ENCODE measurements around the gene CD276. TPM values are rescaled to one million over a fixed set of nuclear protein-coding genes. Genes with fewer than 3 reads are reported as not detected.
A peak's percentile ranks its signal among the peaks of the same experiment; 100 is the strongest.
"Not testable (repeated sequence)": the region's sequence is repeated elsewhere in the genome, so short reads cannot be mapped to it uniquely, and the experiment has no call there.

The CD276 gene
- total and polyA plus RNA-seq, 3 experiments from 2014 or later, result 1.9 to 2.4 TPM; not detected in 1

GRCh38 chr15:73727330-73727976 lies 43.3 kb downstream of the CD276 start:
- Histone ChIP-seq H3K4me1 (ENCODE audit: insufficient read depth, low read length) (no peaks in the 10 kb centered on the region), H3K36me3 (ENCODE audit: insufficient read depth, low read length) (no peaks in the 10 kb centered on the region), H3K27ac (ENCODE audit: low read depth, low read length) (no peak overlapping the region), H3K9me3 (ENCODE audit: low read length) (no peaks in the 10 kb centered on the region), H3K27me3 (ENCODE audit: insufficient read depth, low read length, poor library complexity, severe bottlenecking) (no peaks in the 10 kb centered on the region), H3K4me3 (ENCODE audit: low read length) (no peak overlapping the region)
- CTCF ChIA-PET, result no interaction called here
- H3K27me3 Mint-ChIP-seq, result peaks cover 10 to 24% of the 10 kb centered on the region in 2 donors
- H3K27ac Mint-ChIP-seq, result peak overlapping the region in 1 of 8 donors; percentile 36
- POLR2A ChIA-PET, result no interaction called here
- no peak overlapping the region for H3K4me3 Mint-ChIP-seq
- no peaks in the 10 kb centered on the region for H3K36me3 Mint-ChIP-seq
- peaks cover 0 to 2% (median 0%) of the 10 kb centered on the region in 5 donors for H3K9me3 Mint-ChIP-seq
- H3K4me1 Mint-ChIP-seq, result no peaks in the 10 kb centered on the region
- no peak for DNase-seq

DNA sequence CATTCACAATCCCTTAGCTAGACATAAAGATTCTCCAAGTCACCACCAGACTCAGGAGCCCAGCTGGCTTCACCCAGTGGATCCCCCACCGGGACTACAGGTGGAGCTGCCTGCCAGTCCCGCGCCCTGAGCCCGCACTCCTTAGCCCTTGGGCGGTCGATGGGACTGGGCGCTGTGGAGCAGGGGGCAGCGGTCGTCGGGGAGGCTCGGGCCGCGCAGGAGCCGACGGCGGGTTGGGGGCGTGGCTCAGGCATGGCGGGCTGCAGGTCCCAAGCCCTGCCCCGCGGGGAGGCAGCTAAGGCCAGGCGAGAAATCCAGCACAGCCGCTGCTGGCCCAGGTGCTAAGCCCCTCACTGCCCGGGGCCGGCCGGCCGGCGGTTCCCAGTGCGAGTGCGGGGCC lies 47.9 kb downstream of the CD276 start:
- CTCF ChIA-PET, result not testable (repeated sequence)

GRCh38 chr15:73732930-73733329 lies 48.7 kb downstream of the CD276 start:
- Mint-ChIP-seq H3K4me1 (no peaks in the 10 kb centered on the region), H3K9me3 (peaks cover 0 to 2% (median 0%) of the 10 kb centered on the region in 5 donors), H3K4me3 (no peak overlapping the region), H3K36me3 (no peaks in the 10 kb centered on the region), H3K27ac (no peak overlapping the region), H3K27me3 (peaks cover 15 to 19% of the 10 kb centered on the region in 2 donors)
- no peak for DNase-seq
- H3K4me1 ChIP-seq (ENCODE audit: insufficient read depth, low read length), result no peaks in the 10 kb centered on the region
- POLR2A ChIA-PET, result no interaction called here
- H3K36me3 ChIP-seq (ENCODE audit: insufficient read depth, low read length), result no peaks in the 10 kb centered on the region
- no peak overlapping the region for H3K4me3 ChIP-seq (ENCODE audit: low read length)
- H3K9me3 ChIP-seq (ENCODE audit: low read length), result no peaks in the 10 kb centered on the region
- no peak overlapping the region for H3K27ac ChIP-seq (ENCODE audit: low read depth, low read length)
- CTCF ChIA-PET, result no interaction called here
- no peaks in the 10 kb centered on the region for H3K27me3 ChIP-seq (ENCODE audit: insufficient read depth, low read length, poor library complexity, severe bottlenecking)

More for the DNA sequence above, 47.9 kb downstream of the CD276 start:
- H3K4me3 Mint-ChIP-seq; DNase-seq; H3K27me3 ChIP-seq (ENCODE audit: insufficient read depth, low read length, poor library complexity, severe bottlenecking); H3K9me3 ChIP-seq (ENCODE audit: low read length); H3K4me3 ChIP-seq (ENCODE audit: low read length); H3K36me3 Mint-ChIP-seq; H3K9me3 Mint-ChIP-seq; H3K27ac Mint-ChIP-seq; H3K36me3 ChIP-seq (ENCODE audit: insufficient read depth, low read length); H3K4me1 ChIP-seq (ENCODE audit: insufficient read depth, low read length); H3K27ac ChIP-seq (ENCODE audit: low read depth, low read length); H3K4me1 Mint-ChIP-seq; POLR2A ChIA-PET: not testable (repeated sequence)
- H3K27me3 Mint-ChIP-seq, result peaks cover 15 to 17% of the 10 kb centered on the region in 2 donors

DNA sequence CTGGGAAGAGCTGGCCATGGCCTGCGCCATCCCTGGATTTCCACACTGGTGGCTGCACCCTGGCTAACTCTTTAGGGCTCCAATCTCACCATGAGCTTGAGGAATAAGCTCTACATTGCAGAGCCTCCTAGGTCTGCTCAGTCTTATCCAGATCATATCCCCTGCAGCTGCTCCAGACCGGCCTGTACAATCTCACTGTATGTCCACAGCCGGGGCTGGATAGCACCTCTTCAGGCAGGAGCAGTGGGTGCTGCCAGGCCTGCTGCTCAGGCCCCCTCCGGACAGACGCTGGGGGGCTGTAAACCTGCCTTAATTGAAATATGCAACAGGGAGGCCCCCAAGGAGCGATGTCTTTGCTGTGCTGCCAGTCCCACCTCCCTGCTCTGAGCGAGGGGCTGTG lies 53.4 kb downstream of the CD276 start:
- H3K4me3 Mint-ChIP-seq, result no peak overlapping the region
- H3K27ac Mint-ChIP-seq, result no peak overlapping the region
- no peak overlapping the region for H3K4me3 ChIP-seq (ENCODE audit: low read length)
- H3K36me3 ChIP-seq (ENCODE audit: insufficient read depth, low read length), result no peaks in the 10 kb centered on the region
- H3K4me1 Mint-ChIP-seq, result no peaks in the 10 kb centered on the region
- H3K9me3 ChIP-seq (ENCODE audit: low read length), result no peaks in the 10 kb centered on the region
- H3K27me3 ChIP-seq (ENCODE audit: insufficient read depth, low read length, poor library complexity, severe bottlenecking), result no peaks in the 10 kb centered on the region
- no peak for DNase-seq
- H3K4me1 ChIP-seq (ENCODE audit: insufficient read depth, low read length), result no peaks in the 10 kb centered on the region
- no peaks in the 10 kb centered on the region for H3K36me3 Mint-ChIP-seq
- ChIA-PET CTCF (no interaction called here), POLR2A (no interaction called here)
- H3K27ac ChIP-seq (ENCODE audit: low read depth, low read length), result no peak overlapping the region
- peaks cover 18 to 34% of the 10 kb centered on the region in 2 donors for H3K27me3 Mint-ChIP-seq
- no peaks in the 10 kb centered on the region for H3K9me3 Mint-ChIP-seq

DNA sequence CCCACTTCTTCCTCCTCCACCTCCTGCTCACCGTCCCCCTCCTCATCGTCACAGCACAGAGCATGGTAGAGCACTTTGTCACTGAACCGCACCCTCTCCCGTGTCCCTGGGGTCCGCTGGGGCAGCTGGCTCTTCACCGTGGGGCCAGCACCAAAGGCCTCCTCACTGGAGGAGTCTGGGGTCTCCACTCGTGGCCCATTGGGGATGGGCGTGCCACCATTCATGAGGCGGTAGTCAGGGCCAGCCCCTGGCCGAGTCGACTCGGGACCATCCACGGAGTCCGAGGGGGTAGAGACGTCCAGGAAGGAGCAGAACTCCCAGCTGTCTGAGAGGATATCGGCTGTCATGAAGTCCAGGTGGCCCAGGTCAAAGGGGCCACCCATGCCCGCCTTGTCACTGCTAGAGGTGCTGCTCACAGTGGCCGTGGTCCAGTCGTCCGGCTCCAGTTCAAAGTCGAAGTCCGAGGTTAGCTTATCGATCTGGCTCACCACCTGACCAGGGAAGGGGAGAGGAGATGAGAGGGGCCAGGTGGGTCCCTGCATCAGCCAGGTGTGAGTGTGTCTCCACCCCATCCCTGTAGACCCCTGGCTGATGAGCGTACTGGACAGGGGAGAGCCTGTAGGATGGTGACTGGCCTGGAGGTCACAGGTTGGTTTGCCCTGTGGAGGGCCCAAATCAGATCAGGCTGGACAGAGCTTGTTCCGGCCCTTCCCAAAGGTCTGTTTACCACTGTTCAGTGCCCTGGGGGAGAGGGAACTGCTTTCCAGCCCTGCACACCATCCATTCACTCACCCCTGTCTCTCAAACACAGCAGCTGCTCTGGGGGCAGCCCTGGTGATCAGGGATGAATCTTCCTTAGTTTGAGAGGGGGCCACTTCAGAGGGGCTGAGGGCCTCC lies 56.2 kb downstream of the CD276 start:
- Histone ChIP-seq H3K27ac (ENCODE audit: low read depth, low read length) (no peak overlapping the region), H3K4me1 (ENCODE audit: insufficient read depth, low read length) (no peaks in the 10 kb centered on the region), H3K4me3 (ENCODE audit: low read length) (no peak overlapping the region), H3K9me3 (ENCODE audit: low read length) (no peaks in the 10 kb centered on the region), H3K36me3 (ENCODE audit: insufficient read depth, low read length) (no peaks in the 10 kb centered on the region), H3K27me3 (ENCODE audit: insufficient read depth, low read length, poor library complexity, severe bottlenecking) (no peaks in the 10 kb centered on the region)
- Mint-ChIP-seq H3K4me1 (no peaks in the 10 kb centered on the region), H3K9me3 (no peaks in the 10 kb centered on the region), H3K27ac (no peak overlapping the region), H3K4me3 (no peak overlapping the region), H3K27me3 (peaks cover 12 to 30% of the 10 kb centered on the region in 2 donors), H3K36me3 (no peaks in the 10 kb centered on the region)
- ChIA-PET POLR2A (no interaction called here), CTCF (no interaction called here)
- no peak for DNase-seq

DNA sequence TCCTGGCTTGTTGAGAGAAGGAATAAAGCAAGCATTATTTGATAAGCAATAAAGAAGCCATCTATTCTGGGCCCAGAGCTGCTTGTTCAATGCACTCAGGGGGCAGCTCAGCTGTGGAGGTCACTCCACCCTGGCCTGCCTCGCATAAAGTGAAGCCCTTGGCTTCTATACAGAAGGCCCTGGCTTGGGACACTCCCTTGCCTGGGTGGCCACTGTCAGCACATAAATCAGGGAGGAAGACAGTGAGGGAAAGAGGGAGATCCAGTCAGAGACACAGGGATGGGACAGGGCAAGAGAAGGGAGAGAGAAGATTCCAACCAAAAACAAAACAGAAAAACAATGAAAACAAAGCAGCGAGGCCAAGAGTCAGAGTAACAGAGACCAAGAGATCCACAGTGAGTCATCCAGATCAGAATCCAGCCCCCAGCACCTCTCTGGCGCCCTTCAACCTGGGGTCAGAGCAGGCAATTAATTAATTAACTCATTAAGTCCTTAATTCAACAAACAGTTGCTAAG lies 57.2 kb downstream of the CD276 start:
- Histone ChIP-seq H3K9me3 (ENCODE audit: low read length) (no peaks in the 10 kb centered on the region), H3K4me3 (ENCODE audit: low read length) (no peak overlapping the region), H3K27me3 (ENCODE audit: insufficient read depth, low read length, poor library complexity, severe bottlenecking) (no peaks in the 10 kb centered on the region), H3K27ac (ENCODE audit: low read depth, low read length) (no peak overlapping the region), H3K4me1 (ENCODE audit: insufficient read depth, low read length) (no peaks in the 10 kb centered on the region), H3K36me3 (ENCODE audit: insufficient read depth, low read length) (no peaks in the 10 kb centered on the region)
- POLR2A ChIA-PET, result no interaction called here
- Mint-ChIP-seq H3K9me3 (no peaks in the 10 kb centered on the region), H3K27me3 (peaks cover 9 to 30% of the 10 kb centered on the region in 2 donors), H3K36me3 (no peaks in the 10 kb centered on the region), H3K27ac (no peak overlapping the region), H3K4me3 (no peak overlapping the region), H3K4me1 (no peaks in the 10 kb centered on the region)
- no peak for DNase-seq
- CTCF ChIA-PET, result no interaction called here

DNA sequence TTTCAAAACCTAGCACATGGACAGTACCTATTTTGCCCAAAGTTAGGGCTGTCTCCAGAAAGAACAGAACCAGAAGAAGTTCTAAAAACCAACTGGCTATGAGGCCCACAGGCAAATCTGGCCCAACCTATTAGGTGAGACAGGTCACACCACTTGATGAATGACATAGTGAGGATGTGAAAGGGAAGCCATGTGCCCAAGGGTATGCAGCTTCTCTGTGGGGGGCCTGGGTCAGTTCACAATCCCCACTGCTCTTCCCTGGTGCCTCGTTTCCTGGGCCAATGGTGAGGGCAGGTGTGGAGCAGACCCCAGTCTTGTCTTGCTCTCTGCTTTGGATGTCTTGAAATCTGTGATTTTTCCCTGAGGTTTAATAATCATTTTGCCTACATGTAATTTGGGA lies 60.1 kb downstream of the CD276 start:
- H3K4me1 Mint-ChIP-seq, result no peaks in the 10 kb centered on the region
- no peaks in the 10 kb centered on the region for H3K4me1 ChIP-seq (ENCODE audit: insufficient read depth, low read length)
- CTCF ChIA-PET, result no interaction called here

GRCh38 chr15:73745073-73745472 lies 60.9 kb downstream of the CD276 start:
- H3K4me3 ChIP-seq (ENCODE audit: low read length), result no peak overlapping the region
- Mint-ChIP-seq H3K27ac (no peak overlapping the region), H3K27me3 (peaks cover 29 to 48% of the 10 kb centered on the region in 2 donors), H3K36me3 (no peaks in the 10 kb centered on the region), H3K9me3 (no peaks in the 10 kb centered on the region), H3K4me1 (no peaks in the 10 kb centered on the region), H3K4me3 (no peak overlapping the region)
- no peak overlapping the region for H3K27ac ChIP-seq (ENCODE audit: low read depth, low read length)
- H3K4me1 ChIP-seq (ENCODE audit: insufficient read depth, low read length), result no peaks in the 10 kb centered on the region
- DNase-seq, result no peak
- no peaks in the 10 kb centered on the region for H3K27me3 ChIP-seq (ENCODE audit: insufficient read depth, low read length, poor library complexity, severe bottlenecking)
- ChIA-PET POLR2A (no interaction called here), CTCF (no interaction called here)
- no peaks in the 10 kb centered on the region for H3K36me3 ChIP-seq (ENCODE audit: insufficient read depth, low read length)
- H3K9me3 ChIP-seq (ENCODE audit: low read length), result no peaks in the 10 kb centered on the region

More for the DNA sequence above, 60.1 kb downstream of the CD276 start:
- Histone ChIP-seq H3K4me3 (ENCODE audit: low read length) (no peak overlapping the region), H3K27me3 (ENCODE audit: insufficient read depth, low read length, poor library complexity, severe bottlenecking) (no peaks in the 10 kb centered on the region), H3K36me3 (ENCODE audit: insufficient read depth, low read length) (no peaks in the 10 kb centered on the region), H3K27ac (ENCODE audit: low read depth, low read length) (no peak overlapping the region), H3K9me3 (ENCODE audit: low read length) (no peaks in the 10 kb centered on the region)
- H3K9me3 Mint-ChIP-seq, result no peaks in the 10 kb centered on the region
- POLR2A ChIA-PET, result no interaction called here
- DNase-seq, result no peak
- H3K36me3 Mint-ChIP-seq, result no peaks in the 10 kb centered on the region
- peaks cover 21 to 40% of the 10 kb centered on the region in 2 donors for H3K27me3 Mint-ChIP-seq
- no peak overlapping the region for H3K27ac Mint-ChIP-seq
- H3K4me3 Mint-ChIP-seq, result no peak overlapping the region
